AG08396 (cell line): Measurements from ENCODE around the gene VSIG2.
A peak's percentile ranks its signal among the peaks of the same experiment; 100 is the strongest.

Experiments used
- DNase-seq: peaks from one replicate; pipeline ENCODE4 v3.0.0; 2012; ENCODE audit warnings: low spot score, mixed read lengths

Gene VSIG2

DNA sequence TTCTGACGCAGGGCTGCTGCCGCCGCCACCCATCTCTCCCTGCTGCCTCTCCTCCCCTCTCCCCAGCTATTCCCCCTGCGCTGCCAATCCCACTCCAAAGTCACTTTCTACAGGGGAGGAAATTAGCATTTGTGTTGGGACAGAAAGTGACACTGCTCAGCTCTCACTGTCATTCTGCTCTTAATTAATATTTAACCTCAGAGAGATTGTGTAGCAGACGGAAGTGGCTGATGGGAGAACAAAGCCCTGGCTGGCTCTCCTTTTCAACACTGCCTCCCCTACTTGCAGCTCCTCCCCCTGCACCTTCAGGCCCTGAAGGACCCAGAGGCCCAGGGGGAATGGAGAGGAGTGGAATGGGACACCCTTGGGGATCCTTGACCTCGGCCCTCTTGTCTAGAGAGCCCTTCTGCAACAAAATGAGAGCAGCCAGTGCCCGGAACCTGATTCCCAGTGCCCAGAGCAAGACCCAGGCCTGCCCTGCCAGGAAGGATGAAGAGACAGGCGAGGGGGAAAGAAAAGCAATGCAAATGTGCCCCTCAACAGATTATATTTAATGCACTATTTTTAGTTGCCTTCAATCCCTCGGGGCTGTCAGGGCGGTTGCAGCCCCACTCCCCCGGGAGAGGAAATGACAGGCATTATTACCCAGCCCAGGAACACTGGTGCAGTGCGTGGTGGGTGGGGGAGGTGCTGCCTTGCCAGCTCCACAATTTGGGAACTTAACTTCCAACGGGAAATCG, 26.9 kb downstream of the VSIG2 start:
- DNase-seq, result no peak

DNA sequence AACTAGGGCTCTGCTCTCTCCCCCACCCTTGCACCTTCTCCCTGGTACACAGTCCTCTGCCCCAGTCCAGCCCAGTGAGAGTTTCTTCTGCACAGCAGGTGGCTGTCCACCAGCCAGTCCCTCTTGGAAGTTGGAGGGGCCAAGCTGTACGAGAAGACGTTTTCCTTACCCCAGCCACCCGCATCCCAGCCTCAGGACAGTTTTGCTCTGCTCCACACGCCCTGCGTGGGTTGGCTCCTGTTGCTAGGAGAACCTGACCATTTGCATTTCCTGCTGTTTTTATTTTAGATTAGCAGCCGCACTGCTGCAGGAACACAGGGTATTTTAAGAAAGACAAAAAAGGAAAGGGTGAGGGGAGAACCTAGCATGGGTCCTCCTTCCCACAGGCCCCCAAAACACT, 29.9 kb downstream of the VSIG2 start:
- DNase-seq, result no peak

DNA sequence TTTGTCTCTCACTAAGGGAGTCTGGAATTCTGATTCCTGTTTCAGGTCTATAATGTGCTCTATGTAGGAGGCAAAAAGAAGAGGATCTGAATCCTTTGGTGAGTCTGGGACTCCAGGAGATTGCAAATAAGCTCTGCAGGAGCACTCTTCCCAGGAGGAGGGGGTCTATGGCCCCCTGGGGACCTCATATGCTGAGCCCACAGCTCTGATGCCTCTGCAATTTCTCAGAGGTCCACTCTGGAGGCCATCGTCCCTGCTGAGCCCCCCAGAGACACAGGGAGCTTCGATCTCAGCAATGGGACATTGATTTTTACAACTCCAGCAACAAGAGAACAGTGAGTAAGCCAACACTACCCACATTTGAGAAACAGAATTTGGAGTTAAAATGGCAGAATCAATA, 32.5 kb downstream of the VSIG2 start:
- DNase-seq, result no peak

DNA sequence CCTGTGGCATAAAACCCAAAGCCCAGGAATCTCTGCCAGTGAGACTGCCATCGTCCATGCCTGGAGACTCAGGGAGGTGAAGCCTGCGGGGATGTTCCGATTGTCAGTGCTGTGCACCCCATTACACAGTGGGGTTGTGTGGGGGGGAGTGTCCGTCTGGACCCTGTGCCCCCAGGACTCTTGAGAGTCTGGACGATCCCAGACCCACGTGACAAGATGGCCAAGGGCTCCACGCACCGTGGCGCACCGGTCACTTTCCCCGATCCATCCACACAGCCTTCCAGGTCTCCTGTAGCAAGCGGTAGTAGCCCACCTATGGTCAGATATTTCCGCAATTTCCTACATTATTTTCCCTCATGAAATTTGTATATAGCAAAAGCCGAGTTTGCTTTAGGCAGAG, 33.3 kb downstream of the VSIG2 start:
- DNase-seq, result no peak

DNA sequence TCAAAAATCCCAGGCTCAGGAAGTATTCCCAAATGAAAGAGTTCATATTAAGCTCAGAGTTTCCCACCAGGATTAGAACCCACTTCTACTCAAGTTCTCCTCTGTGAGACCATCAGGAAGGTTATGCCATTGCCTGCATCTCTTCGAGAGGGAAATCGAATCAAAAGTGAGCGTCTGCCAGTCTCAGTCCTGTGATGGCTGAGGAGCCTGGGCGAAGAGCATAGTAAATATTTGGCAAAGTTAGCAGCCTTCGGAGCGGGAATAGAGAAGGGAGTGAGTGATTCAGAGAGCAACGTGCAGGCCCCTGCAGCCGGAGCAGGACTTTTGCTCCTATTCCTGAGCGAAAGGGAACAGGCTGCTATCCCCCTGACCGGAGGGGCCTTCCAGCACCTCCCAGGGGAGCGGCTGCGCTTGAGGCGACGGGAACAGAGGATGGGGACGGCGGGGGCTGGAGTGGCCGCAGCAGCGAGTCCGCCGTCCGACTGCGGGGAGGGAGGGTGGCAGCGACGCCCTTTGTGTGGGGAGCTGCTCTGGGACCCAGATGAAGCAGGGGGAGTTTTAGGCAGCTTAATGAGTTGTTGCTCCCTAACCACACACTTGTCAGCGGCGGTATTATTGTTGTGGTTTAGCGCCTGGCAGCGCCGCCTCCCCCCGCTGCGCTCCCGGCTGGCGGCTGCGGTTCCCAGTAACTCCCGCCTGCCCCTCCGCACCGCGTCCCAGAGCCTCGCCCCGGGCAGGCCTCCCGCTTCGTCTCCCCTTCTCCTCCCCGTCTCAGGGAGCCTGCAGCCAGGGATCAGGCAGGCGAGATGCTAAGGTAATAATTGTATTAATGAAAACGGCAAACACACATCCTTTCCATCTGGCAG, 34.0 kb downstream of the VSIG2 start:
- DNase-seq, result peak; percentile 71

DNA sequence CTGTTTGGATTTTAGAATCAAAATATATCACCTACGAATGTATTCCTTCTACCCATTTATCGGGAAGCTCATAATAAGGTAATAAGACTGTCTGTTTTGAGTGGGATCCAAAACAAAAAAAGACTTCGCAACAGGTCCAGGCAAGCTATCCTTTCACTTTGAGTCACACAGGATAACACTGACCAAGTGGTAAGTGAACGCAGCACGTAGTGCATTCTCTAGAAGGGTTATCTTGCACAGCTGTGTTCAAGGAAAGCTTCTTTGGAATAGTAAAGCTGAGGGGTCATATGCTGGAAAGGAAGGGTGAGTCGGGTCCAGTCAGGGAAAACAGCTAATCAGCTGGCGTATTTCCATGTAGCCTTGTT, 34.7 kb downstream of the VSIG2 start:
- DNase-seq, result no peak

DNA sequence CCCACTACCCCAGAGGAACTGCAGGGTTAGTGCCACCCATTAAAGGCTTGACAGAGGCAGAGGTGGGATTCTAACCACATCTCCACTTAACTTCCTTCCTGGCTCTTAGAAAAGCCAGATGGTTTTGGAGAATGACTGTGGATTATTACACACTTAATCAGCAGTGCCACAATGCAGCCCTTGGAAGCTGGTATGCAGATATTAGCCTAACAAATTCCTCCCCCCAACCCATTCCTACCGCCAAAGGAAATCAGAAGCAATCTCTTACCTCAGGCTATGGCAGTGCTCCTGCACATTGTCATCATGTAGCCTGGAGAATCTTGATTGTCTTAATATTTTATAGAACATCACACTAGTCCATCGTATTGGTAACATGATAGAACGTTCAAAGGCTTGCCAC, 35.5 kb downstream of the VSIG2 start:
- DNase-seq, result no peak

DNA sequence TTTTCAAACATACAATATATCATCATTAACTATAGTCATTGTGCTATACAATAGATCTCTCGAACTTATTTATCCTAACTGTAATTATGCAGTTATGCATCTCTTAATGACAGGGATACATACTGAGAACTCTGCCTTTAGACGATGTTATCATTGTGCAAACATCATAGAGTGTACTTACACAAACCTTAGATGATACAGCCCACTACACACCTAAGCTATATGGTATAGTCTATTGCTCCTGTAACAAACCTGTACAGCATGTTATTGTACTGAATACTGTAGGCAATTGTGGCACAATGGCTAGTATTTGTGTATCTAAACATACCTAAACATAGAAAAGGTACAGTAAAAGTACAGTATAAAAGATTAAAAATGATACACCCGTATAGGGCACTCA, 39.7 kb downstream of the VSIG2 start:
- no peak for DNase-seq

DNA sequence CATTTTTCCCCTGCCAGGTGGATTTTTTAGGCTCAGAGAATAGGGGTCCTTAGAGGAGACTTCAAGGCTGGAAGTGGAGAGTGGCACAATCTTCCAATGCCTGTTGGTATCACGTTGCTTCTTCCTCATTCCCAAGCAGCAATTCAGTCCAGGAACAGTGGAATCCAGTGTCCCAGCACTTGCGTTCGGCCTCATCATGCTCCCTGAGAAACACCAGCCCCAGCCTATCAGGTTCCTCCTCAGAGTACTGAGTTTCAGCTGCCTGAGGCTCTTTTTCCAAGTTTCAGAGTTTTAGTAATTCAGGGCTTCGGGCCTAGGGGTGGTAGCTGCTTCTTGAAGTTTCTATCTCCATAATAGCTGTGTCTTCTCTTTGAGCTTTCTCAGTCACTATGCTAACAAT, 44.2 kb downstream of the VSIG2 start:
- no peak for DNase-seq

DNA sequence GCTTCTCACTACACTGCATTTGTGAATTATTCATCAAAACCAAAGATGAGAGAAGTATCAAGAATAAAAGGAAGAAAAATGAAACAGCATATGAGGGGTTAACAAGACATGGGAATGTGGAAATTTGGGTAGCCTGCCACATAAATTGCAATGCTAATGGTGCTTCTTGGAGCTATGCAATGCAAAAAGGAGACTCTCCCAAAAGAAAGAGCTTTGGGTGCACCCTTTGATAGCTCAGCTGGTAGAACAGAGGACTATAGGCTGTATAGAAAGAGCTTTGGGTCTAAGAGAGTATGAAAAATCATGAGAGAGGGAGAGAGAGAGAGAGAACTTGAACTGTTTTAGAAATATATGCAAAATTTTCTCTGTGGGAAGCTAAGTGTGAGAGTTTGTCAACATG, 52.0 kb downstream of the VSIG2 start:
- DNase-seq, result no peak

DNA sequence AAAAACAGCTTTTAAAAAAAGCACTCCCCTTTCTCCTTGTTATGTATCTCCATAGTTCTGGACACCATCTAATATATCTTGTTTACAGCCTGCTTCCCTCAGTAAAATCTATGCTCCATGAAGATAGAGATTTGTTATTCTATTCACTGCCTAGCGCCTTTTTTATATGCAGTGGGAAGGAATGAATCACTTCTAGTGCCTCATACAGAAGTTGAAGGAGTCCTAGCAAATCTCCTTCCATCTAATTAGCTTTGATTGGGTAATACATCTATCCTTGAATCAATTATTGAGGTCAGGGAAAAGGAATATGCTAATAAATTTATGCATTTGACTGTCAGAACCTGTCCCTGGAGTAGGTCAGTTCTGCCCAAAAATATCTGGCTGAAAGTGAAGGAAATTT, 52.5 kb downstream of the VSIG2 start:
- no peak for DNase-seq
